GM12875 (cell line): ENCODE measurements around the gene SLC19A1.
A peak's percentile ranks its signal among the peaks of the same experiment; 100 is the strongest.

Source experiments
- H3K4me3 ChIP-seq: one replicate; pipeline ENCODE4 v1.5.1; 2011; ENCODE audit warnings: low read depth, low read length, control low read depth
- CTCF ChIP-seq: IDR thresholded peaks from 2 replicates; pipeline ENCODE4 v1.5.1; 2011; ENCODE audit warnings: low read depth, mild to moderate bottlenecking, control low read depth, inconsistent platforms, low read length, moderate library complexity, borderline replicate concordance; ENCODE audit not compliant: insufficient read depth

SLC19A1 gene

GRCh38 chr21:45480701-45481500 is 61.3 kb downstream of the SLC19A1 start:
- no peak overlapping the region for H3K4me3 ChIP-seq
- no peak for TF ChIP-seq CTCF

- no peak for TF ChIP-seq CTCF
- H3K4me3 ChIP-seq = no peak overlapping the region
Observed at GRCh38 chr21:45479691-45480675, 62.3 kb downstream of the SLC19A1 start.

- no peak for TF ChIP-seq CTCF
- H3K4me3 ChIP-seq = no peak overlapping the region
Observed at GRCh38 chr21:45478816-45479669, 63.2 kb downstream of the SLC19A1 start.

GRCh38 chr21:45478115-45478801 is 64.0 kb downstream of the SLC19A1 start:
- TF ChIP-seq CTCF = peak; percentile 87
- H3K4me3 ChIP-seq = no peak overlapping the region

GRCh38 chr21:45477176-45478114 is 64.8 kb downstream of the SLC19A1 start:
- no peak for TF ChIP-seq CTCF
- H3K4me3 ChIP-seq = no peak overlapping the region

GRCh38 chr21:45476582-45476981 is 65.7 kb downstream of the SLC19A1 start:
- no peak for TF ChIP-seq CTCF
- no peak overlapping the region for H3K4me3 ChIP-seq
